LNCAP (cell line): ENCODE data around the gene GALNT9.

Experiments
- TF ChIP-seq, protein P1 (sequence below): fragments of 450-650 bp; IDR thresholded peaks from 2 replicates; pipeline ENCODE4 v1.5.1; 2017; ENCODE audit warnings: mild to moderate bottlenecking

The GALNT9 gene

DNA sequence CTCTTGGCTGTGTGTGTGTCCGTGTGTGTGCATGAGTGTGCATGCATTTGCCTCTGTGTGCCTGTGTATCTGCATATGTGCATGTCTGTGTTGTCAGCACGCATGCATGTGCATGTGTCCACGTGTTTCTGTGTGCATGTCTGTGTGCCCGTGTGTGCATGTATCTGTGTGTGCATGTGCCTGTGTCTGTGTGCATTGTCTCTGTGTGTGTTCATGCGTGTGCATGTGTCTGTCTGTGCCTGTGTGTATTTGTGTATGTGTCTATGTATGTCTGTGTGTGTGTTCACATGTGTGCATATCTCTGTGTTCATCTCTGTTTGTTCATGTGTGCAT, 1.1 kb upstream of the GALNT9 start:
- TF ChIP-seq, protein P1, sequence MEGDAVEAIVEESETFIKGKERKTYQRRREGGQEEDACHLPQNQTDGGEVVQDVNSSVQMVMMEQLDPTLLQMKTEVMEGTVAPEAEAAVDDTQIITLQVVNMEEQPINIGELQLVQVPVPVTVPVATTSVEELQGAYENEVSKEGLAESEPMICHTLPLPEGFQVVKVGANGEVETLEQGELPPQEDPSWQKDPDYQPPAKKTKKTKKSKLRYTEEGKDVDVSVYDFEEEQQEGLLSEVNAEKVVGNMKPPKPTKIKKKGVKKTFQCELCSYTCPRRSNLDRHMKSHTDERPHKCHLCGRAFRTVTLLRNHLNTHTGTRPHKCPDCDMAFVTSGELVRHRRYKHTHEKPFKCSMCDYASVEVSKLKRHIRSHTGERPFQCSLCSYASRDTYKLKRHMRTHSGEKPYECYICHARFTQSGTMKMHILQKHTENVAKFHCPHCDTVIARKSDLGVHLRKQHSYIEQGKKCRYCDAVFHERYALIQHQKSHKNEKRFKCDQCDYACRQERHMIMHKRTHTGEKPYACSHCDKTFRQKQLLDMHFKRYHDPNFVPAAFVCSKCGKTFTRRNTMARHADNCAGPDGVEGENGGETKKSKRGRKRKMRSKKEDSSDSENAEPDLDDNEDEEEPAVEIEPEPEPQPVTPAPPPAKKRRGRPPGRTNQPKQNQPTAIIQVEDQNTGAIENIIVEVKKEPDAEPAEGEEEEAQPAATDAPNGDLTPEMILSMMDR = no peak

DNA sequence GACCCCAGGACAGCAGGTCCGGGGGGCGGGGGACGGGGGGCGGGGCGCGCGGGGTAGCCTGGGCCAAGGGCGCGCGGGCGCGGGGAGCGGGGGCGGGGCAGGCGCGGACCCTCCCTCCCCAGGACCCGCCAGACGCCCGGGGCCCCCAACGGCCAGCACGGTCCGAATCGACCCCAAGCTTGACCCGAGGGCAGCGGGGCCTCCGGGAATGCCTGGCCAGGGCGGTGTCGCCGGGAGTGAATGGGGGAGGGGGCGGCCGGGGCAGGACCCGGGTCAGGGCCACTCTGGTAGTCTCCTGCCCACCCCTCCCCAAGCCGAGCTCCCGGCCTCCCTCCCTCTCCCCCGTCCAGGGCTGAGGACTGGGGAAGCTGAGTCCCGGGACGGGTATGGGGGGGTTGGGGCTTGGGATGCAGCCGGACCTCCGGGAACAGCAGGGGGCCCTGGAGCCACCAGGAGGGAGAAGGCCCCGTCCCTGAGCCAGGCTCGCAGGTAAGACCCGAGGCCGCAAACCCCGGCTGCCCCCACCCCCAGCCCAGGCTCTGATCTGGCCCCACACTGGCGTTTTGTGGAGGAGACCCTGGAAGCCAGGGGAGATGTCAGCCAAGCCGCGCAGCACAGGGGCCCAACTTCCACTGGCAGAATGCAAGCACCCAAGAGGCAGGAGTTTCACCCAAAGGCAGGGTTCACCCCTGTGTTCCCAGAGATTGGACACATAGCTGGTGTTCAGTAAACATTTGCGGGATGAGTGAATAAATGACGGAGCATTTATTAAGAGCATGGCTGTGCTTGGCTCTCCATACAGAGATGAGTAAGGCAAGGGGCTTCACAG, 545 bp upstream of the GALNT9 start:
- TF ChIP-seq, protein P1 = no peak

DNA sequence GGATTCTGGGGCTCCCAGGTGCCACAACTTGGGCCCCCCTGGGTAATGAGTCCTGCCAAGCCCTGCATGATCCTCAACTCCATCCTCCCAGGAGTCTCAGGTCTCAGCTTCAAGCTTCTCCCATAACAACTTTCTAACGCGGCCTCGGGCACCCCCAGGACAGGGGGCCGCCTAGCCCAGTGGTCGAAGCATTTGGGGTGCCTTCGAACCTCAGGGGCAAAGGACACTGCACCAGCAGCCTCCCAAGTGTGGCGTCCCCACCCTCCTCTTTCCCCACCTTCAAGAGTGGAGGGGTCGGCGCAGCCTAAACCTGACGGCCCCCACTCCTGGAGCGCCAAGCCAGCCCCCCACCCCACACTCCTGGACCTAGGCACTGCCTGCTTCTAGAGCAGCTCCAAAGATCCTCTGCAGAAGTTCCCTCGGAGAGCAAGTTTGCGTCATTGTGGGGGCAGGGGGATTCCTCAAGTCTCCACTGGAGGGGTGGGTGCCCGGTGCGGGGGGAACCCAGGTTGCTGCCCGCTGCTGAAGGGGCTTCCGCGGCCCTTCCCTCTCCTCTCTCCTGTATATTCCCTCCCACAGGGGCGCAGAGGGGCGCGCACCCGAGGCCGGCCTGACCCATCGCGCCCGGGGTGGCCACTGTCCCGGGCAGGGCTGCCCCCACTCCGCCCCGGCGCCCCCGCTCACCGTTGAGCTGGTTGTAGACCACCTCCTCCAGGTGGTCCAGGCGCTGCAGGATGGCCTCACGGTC, 933 bp downstream of the GALNT9 start:
- TF ChIP-seq, protein P1 = no peak

DNA sequence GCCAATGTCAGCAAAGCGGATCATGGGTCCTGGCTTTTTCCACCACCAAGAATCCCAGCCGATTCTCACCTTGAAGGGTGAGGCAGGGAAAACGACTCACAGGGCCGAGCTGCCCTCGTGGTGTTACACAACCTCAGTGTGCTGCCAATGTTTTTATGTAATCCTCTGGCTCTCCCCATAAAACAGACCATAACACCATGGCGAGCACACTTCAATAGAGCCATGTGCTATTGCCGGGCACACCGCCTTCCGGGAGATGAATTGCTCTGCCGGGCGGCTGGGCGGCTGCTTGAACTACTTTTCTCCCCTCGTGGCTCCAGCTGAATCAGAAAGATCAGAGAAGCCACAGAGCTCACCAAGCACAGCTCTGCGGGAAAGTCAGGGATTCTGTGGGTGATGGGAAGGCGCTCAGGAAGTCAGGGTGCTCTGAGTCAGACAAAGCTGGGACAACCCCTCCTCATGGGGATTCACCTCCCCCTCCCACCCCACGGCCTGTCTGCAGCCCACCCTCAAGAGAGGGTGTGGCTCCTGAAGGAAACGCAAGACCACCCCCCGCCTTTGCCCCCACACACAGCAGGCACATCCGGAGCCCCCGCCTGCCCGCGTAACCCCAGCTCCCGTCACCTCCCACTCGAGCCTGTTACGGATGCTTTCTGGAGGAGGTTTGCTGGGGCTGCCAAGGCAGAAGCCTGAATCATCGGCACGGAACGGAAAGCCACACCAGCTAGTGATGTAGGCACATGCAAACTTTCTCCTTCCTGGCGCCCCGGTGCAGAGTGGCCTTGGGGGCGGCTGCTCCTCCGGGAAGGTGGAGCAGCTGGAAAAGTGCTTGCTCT, 1.8 kb downstream of the GALNT9 start:
- TF ChIP-seq, protein P1 = no peak

DNA sequence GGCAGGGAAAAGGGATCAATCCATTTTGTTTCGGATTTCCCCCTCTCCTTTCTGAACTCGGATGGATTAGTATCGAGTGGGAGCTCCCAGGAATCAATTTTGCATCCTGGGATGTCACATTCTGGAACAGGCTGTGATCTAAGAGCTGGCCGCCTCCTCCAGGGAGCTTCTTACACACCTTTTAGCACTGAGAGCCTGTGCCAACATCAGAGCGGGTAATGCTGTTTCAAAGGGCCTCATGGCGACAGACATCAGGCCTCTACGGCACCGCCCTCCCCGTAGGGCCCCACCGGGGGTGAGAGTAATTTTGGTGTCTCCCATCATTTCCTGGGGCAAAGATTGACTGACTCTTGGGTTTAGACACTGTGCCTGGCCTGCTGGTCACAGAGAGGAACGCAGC, 2.7 kb downstream of the GALNT9 start:
- TF ChIP-seq, protein P1 = no peak

DNA sequence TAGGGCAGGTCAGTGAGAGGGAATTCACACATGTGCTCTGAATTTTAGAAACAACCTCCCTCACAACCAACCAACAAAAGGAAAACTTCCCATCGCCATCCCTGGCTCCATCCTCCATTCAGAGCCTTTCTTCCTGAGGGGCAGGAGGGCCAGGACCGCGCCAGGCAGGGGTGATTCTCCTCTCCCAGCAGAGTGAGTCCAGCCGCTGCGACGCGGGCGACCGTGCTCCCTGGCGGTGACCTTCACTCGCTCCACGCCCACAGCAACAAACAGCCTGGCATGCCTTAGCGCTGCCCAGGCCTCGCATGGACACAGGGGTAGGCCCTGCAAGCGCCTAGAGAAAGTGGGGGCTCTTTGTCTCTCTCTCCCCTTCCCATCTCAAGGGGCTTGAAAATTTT, 3.7 kb downstream of the GALNT9 start:
- TF ChIP-seq, protein P1 = no peak
